OCI-LY1 (cell line): ENCODE measurements around the gene PTPRD.

Experiments used
- CTCF ChIP-seq: fragments of 200-600 bp; sonication (generic), shearing (Covaris generic); IDR thresholded peaks from 2 replicates; pipeline ENCODE4 v1.5.1; 2017; ENCODE audit warnings: mild to moderate bottlenecking, antibody characterized with exemption, low read length, moderate library complexity, mixed read lengths
- EZH2 ChIP-seq: fragments of 200-600 bp; sonication (generic), shearing (Covaris generic); IDR thresholded peaks from 2 replicates; pipeline ENCODE4 v1.8.0; 2017; ENCODE audit warnings: borderline replicate concordance, mixed run types, mild to moderate bottlenecking, antibody characterized with exemption, low read length, moderate library complexity, mixed read lengths

- TF ChIP-seq CTCF, result no peak
- TF ChIP-seq EZH2, result no peak
Observed at GRCh38 chr9:10094563-10094962, 518.2 kb downstream of the PTPRD start.
